ENCODE results near the gene NUP205.

Gene NUP205

GRCh38 chr7:135597181-135597925, 39.6 kb downstream of the NUP205 start:
- no peaks in the 10 kb centered on the region for H3K4me1 Mint-ChIP-seq
- no peak for TF ChIP-seq CTCF (IDR thresholded peaks at IDR 0.05; ENCODE audit: unreplicated experiment in 3 of 3)
- H3K27ac Mint-ChIP-seq, result no peak overlapping the region
- H3K4me3 Mint-ChIP-seq, result no peak overlapping the region
- H3K9me3 Mint-ChIP-seq, result no peaks in the 10 kb centered on the region
- H3K27me3 Mint-ChIP-seq (ENCODE audit: low read depth), result no peaks in the 10 kb centered on the region
- peaks cover 72% of the 10 kb centered on the region for H3K36me3 Mint-ChIP-seq (ENCODE audit: low read depth)

- Mint-ChIP-seq H3K27me3 (ENCODE audit: low read depth) (no peaks in the 10 kb centered on the region), H3K4me1 (no peaks in the 10 kb centered on the region), H3K4me3 (no peak overlapping the region), H3K27ac (no peak overlapping the region), H3K9me3 (no peaks in the 10 kb centered on the region), H3K36me3 (ENCODE audit: low read depth) (peaks cover 73% of the 10 kb centered on the region)
- TF ChIP-seq CTCF (IDR thresholded peaks at IDR 0.05; ENCODE audit: unreplicated experiment in 3 of 3), result no peak
These were observed 40.2 kb downstream of the NUP205 start for GRCh38 chr7:135597926-135598305.

GRCh38 chr7:135599471-135599870, 41.8 kb downstream of the NUP205 start:
- H3K27me3 Mint-ChIP-seq (ENCODE audit: low read depth), result no peaks in the 10 kb centered on the region
- peaks cover 73% of the 10 kb centered on the region for H3K36me3 Mint-ChIP-seq (ENCODE audit: low read depth)
- no peaks in the 10 kb centered on the region for H3K4me1 Mint-ChIP-seq
- H3K27ac Mint-ChIP-seq, result no peak overlapping the region
- no peak overlapping the region for H3K4me3 Mint-ChIP-seq
- no peaks in the 10 kb centered on the region for H3K9me3 Mint-ChIP-seq
- no peak for TF ChIP-seq CTCF (IDR thresholded peaks at IDR 0.05; ENCODE audit: unreplicated experiment in 3 of 3)

- Mint-ChIP-seq H3K27ac (no peak overlapping the region), H3K4me1 (no peaks in the 10 kb centered on the region), H3K27me3 (ENCODE audit: low read depth) (no peaks in the 10 kb centered on the region), H3K36me3 (ENCODE audit: low read depth) (peaks cover 70% of the 10 kb centered on the region), H3K9me3 (no peaks in the 10 kb centered on the region), H3K4me3 (no peak overlapping the region)
- TF ChIP-seq CTCF (IDR thresholded peaks at IDR 0.05; ENCODE audit: unreplicated experiment in 3 of 3), result no peak
These were observed 42.5 kb downstream of the NUP205 start for GRCh38 chr7:135600226-135600625.

GRCh38 chr7:135601182-135601581, 43.5 kb downstream of the NUP205 start:
- H3K27ac Mint-ChIP-seq, result no peak overlapping the region
- no peaks in the 10 kb centered on the region for H3K9me3 Mint-ChIP-seq
- H3K27me3 Mint-ChIP-seq (ENCODE audit: low read depth), result no peaks in the 10 kb centered on the region
- no peak overlapping the region for H3K4me3 Mint-ChIP-seq
- no peaks in the 10 kb centered on the region for H3K4me1 Mint-ChIP-seq
- TF ChIP-seq CTCF (IDR thresholded peaks at IDR 0.05; ENCODE audit: unreplicated experiment in 3 of 3), result no peak
- H3K36me3 Mint-ChIP-seq (ENCODE audit: low read depth), result peaks cover 65% of the 10 kb centered on the region

GRCh38 chr7:135602304-135602703, 44.6 kb downstream of the NUP205 start:
- no peaks in the 10 kb centered on the region for H3K9me3 Mint-ChIP-seq
- H3K27me3 Mint-ChIP-seq (ENCODE audit: low read depth), result no peaks in the 10 kb centered on the region
- H3K27ac Mint-ChIP-seq, result no peak overlapping the region

More at GRCh38 chr7:135602304-135602703, 44.6 kb downstream of the NUP205 start:
- H3K4me3 Mint-ChIP-seq, result no peak overlapping the region
- no peaks in the 10 kb centered on the region for H3K4me1 Mint-ChIP-seq
- H3K36me3 Mint-ChIP-seq (ENCODE audit: low read depth), result peaks cover 71% of the 10 kb centered on the region
- no peak for TF ChIP-seq CTCF (IDR thresholded peaks at IDR 0.05; ENCODE audit: unreplicated experiment in 3 of 3)

Measured in nephron (organoid).